GM23338 (cell line): Measurements from ENCODE around the gene BECN2.

Experiments
- CREB1 ChIP-seq: fragments of 250-450 bp; sonication (Bioruptor Pico); IDR thresholded peaks from 2 replicates; pipeline ENCODE4 v1.5.0; 2020; ENCODE audit warnings: low read depth, mild to moderate bottlenecking, moderate library complexity
- EZH2 ChIP-seq: fragments of 200-600 bp; sonication (generic); IDR thresholded peaks from one replicate; pipeline ENCODE4 v1.8.0; 2017; ENCODE audit warnings: antibody characterized with exemption, mild to moderate bottlenecking, low read depth; ENCODE audit not compliant: unreplicated experiment
- EZH2phosphoT487 ChIP-seq: fragments of 200-600 bp; sonication (generic); IDR thresholded peaks from one replicate; pipeline ENCODE4 v1.8.1; 2018; ENCODE audit warnings: antibody characterized with exemption; ENCODE audit not compliant: unreplicated experiment
- JUNB ChIP-seq: IDR thresholded peaks from one replicate; pipeline ENCODE4 v1.6.1; 2016; ENCODE audit warnings: antibody characterized with exemption; ENCODE audit not compliant: unreplicated experiment
- POLR2AphosphoS5 ChIP-seq: IDR thresholded peaks from 2 replicates; pipeline ENCODE4 v1.6.1; 2016; ENCODE audit warnings: antibody characterized with exemption, low read depth
- REST ChIP-seq: IDR thresholded peaks from one replicate; pipeline ENCODE4 v1.6.1; 2018; ENCODE audit warnings: antibody characterized with exemption; ENCODE audit not compliant: unreplicated experiment
- ZNF114 ChIP-seq: fragments of 250-450 bp; sonication (Bioruptor Pico); IDR thresholded peaks from 2 replicates; pipeline ENCODE4 v1.5.0; 2020; ENCODE audit warnings: mild to moderate bottlenecking, moderate library complexity
- ZNF331 ChIP-seq: fragments of 250-450 bp; sonication (Bioruptor Pico); IDR thresholded peaks from 2 replicates; pipeline ENCODE4 v1.5.0; 2020; ENCODE audit warnings: low read depth, mild to moderate bottlenecking, moderate library complexity
- TF ChIP-seq, protein P1 (sequence below), 2 experiments: fragments of 200-600 bp in 1 of 2; sonication (generic) in 1 of 2; conservative IDR thresholded peaks; 2 replicates each; pipeline versions ENCODE4 v1.5.1 to v1.6.1; 2016 to 2017; ENCODE audit warnings: antibody characterized with exemption in 2 of 2, low read depth in 2 of 2, mild to moderate bottlenecking in 2 of 2, moderate library complexity in 1 of 2
- TF ChIP-seq, protein P2 (sequence below): fragments of 250-450 bp; sonication (Bioruptor Pico); IDR thresholded peaks from 2 replicates; pipeline ENCODE4 v1.5.0; 2020; ENCODE audit warnings: mild to moderate bottlenecking, moderate library complexity

DNA sequence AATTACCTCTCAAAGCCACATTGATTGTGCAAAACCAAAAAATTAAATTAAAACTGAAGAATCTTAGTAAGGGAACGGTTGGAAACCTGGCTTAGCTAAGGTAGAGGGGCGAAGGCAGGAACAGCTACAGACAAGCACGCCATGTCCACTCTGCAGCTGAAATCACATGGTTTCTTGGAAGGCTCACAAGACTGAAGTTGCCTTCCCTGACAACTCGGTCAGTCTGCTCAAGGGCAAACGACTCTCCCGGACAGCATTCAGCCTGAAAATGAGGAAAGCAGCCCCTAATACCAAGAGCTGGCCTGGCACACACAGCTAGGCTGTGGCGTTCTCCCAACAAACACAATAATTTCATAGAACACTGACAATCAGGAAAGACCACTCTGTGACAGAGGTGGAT, 22.7 kb upstream of the BECN2 start:
- TF ChIP-seq, protein P1, sequence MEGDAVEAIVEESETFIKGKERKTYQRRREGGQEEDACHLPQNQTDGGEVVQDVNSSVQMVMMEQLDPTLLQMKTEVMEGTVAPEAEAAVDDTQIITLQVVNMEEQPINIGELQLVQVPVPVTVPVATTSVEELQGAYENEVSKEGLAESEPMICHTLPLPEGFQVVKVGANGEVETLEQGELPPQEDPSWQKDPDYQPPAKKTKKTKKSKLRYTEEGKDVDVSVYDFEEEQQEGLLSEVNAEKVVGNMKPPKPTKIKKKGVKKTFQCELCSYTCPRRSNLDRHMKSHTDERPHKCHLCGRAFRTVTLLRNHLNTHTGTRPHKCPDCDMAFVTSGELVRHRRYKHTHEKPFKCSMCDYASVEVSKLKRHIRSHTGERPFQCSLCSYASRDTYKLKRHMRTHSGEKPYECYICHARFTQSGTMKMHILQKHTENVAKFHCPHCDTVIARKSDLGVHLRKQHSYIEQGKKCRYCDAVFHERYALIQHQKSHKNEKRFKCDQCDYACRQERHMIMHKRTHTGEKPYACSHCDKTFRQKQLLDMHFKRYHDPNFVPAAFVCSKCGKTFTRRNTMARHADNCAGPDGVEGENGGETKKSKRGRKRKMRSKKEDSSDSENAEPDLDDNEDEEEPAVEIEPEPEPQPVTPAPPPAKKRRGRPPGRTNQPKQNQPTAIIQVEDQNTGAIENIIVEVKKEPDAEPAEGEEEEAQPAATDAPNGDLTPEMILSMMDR (conservative IDR thresholded peaks at IDR 0.05; ENCODE audit: low read depth in 2 of 2), result no peak
- TF ChIP-seq EZH2 (no peak), POLR2AphosphoS5 (no peak), REST (no peak), ZNF331 (CRISPR knock-in tag) (no peak), EZH2phosphoT487 (no peak), JUNB (no peak), ZNF114 (CRISPR knock-in tag) (no peak), CREB1 (CRISPR knock-in tag) (no peak)
- TF ChIP-seq, protein P2, sequence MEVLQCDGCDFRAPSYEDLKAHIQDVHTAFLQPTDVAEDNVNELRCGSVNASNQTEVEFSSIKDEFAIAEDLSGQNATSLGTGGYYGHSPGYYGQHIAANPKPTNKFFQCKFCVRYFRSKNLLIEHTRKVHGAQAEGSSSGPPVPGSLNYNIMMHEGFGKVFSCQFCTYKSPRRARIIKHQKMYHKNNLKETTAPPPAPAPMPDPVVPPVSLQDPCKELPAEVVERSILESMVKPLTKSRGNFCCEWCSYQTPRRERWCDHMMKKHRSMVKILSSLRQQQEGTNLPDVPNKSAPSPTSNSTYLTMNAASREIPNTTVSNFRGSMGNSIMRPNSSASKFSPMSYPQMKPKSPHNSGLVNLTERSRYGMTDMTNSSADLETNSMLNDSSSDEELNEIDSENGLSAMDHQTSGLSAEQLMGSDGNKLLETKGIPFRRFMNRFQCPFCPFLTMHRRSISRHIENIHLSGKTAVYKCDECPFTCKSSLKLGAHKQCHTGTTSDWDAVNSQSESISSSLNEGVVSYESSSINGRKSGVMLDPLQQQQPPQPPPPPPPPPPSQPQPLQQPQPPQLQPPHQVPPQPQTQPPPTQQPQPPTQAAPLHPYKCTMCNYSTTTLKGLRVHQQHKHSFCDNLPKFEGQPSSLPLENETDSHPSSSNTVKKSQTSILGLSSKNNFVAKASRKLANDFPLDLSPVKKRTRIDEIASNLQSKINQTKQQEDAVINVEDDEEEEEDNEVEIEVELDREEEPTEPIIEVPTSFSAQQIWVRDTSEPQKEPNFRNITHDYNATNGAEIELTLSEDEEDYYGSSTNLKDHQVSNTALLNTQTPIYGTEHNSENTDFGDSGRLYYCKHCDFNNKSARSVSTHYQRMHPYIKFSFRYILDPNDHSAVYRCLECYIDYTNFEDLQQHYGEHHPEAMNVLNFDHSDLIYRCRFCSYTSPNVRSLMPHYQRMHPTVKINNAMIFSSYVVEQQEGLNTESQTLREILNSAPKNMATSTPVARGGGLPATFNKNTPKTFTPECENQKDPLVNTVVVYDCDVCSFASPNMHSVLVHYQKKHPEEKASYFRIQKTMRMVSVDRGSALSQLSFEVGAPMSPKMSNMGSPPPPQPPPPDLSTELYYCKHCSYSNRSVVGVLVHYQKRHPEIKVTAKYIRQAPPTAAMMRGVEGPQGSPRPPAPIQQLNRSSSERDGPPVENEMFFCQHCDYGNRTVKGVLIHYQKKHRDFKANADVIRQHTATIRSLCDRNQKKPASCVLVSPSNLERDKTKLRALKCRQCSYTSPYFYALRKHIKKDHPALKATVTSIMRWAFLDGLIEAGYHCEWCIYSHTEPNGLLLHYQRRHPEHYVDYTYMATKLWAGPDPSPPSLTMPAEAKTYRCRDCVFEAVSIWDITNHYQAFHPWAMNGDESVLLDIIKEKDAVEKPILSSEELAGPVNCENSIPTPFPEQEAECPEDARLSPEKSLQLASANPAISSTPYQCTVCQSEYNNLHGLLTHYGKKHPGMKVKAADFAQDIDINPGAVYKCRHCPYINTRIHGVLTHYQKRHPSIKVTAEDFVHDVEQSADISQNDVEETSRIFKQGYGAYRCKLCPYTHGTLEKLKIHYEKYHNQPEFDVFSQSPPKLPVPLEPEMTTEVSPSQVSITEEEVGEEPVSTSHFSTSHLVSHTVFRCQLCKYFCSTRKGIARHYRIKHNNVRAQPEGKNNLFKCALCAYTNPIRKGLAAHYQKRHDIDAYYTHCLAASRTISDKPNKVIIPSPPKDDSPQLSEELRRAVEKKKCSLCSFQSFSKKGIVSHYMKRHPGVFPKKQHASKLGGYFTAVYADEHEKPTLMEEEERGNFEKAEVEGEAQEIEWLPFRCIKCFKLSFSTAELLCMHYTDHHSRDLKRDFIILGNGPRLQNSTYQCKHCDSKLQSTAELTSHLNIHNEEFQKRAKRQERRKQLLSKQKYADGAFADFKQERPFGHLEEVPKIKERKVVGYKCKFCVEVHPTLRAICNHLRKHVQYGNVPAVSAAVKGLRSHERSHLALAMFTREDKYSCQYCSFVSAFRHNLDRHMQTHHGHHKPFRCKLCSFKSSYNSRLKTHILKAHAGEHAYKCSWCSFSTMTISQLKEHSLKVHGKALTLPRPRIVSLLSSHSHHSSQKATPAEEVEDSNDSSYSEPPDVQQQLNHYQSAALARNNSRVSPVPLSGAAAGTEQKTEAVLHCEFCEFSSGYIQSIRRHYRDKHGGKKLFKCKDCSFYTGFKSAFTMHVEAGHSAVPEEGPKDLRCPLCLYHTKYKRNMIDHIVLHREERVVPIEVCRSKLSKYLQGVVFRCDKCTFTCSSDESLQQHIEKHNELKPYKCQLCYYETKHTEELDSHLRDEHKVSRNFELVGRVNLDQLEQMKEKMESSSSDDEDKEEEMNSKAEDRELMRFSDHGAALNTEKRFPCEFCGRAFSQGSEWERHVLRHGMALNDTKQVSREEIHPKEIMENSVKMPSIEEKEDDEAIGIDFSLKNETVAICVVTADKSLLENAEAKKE (CRISPR knock-in tag), result no peak
